Colonic mucosa (tissue), 4 donors: Measurements from ENCODE around the gene DDX4. TPM values are rescaled to one million over a fixed set of nuclear protein-coding genes. Genes with fewer than 3 reads are reported as not detected.
"Not testable (repeated sequence)": the region's sequence is repeated elsewhere in the genome, so short reads cannot be mapped to it uniquely, and the experiment has no call there.

Experiments used
- DNase-seq: peaks from one replicate; pipeline ENCODE4 v3.0.0-alpha.2; 2020
- H3K27ac ChIP-seq: fragments of 200-600 bp; one replicate; pipeline ENCODE4 v1.8.0; 2021
- H3K27me3 ChIP-seq: fragments of 200-600 bp; one replicate; pipeline ENCODE4 v1.8.0; 2021
- H3K36me3 ChIP-seq: fragments of 200-600 bp; one replicate; pipeline ENCODE4 v1.8.0; 2021
- H3K4me1 ChIP-seq: fragments of 200-600 bp; one replicate; pipeline ENCODE4 v1.8.0; 2021; ENCODE audit warnings: mild to moderate bottlenecking
- H3K4me3 ChIP-seq: fragments of 200-600 bp; one replicate; pipeline ENCODE4 v1.8.0; 2021
- H3K9ac ChIP-seq, 2 donors: one replicate each; pipeline ENCODE4 v1.7.0; 2013; ENCODE audit warnings: control low read depth in 2 of 2, low read depth in 2 of 2, low read length in 2 of 2
- H3K9me3 ChIP-seq: fragments of 200-600 bp; one replicate; pipeline ENCODE4 v1.8.0; 2021
- CTCF ChIP-seq: fragments of 200-600 bp; IDR thresholded peaks from one replicate; pipeline ENCODE4 v1.8.0; 2022; ENCODE audit warnings: antibody characterized with exemption, mild to moderate bottlenecking
- intact Hi-C: fragments of 100-400 bp; cut with DNase I; formaldehyde crosslinking; loops from one replicate; pipeline ENCODE4 v1.14.1; 2022
- total RNA-seq, 2 donors: library from RNA; stranded (reverse); fragmentation: NEBNext Ultra II Directional in 1 of 2; extraction: Animal tissue kit (Norgen Biotek cat#: 25700) in 1 of 2; gene quantifications; one replicate each; pipeline ENCODE4 v1.2.1, GENCODE V29; 2021
- donor health status: healthy.
- donor health status: DM: no; HTN: no; CAD: no.
- donor health status: DM: no; HTN: no; CAD: no.

The DDX4 gene
- total RNA-seq, 2 donors from 2014 or later = not detected

- Histone ChIP-seq H3K4me3 (no peak overlapping the region), H3K4me1 (no peaks in the 10 kb centered on the region), H3K27me3 (no peaks in the 10 kb centered on the region), H3K9me3 (no peaks in the 10 kb centered on the region), H3K27ac (no peak overlapping the region), H3K9ac (no peak overlapping the region), H3K36me3 (no peaks in the 10 kb centered on the region)
- DNase-seq = no peak
- TF ChIP-seq CTCF = no peak
- intact Hi-C loops = no loop called here
These were observed 12.6 kb downstream of the DDX4 start for GRCh38 chr5:55750499-55750898.

- no peak overlapping the region for H3K27ac ChIP-seq
- no peaks in the 10 kb centered on the region for H3K27me3 ChIP-seq
- H3K9me3 ChIP-seq = no peaks in the 10 kb centered on the region
- intact Hi-C loops = no loop called here
- DNase-seq = no peak
- no peaks in the 10 kb centered on the region for H3K36me3 ChIP-seq
- no peak for TF ChIP-seq CTCF
- H3K9ac ChIP-seq = no peak overlapping the region
- no peak overlapping the region for H3K4me3 ChIP-seq
- no peaks in the 10 kb centered on the region for H3K4me1 ChIP-seq
These were observed 20.4 kb downstream of the DDX4 start for GRCh38 chr5:55758231-55758630.

- intact Hi-C loops = no loop called here
- Histone ChIP-seq H3K27ac (no peak overlapping the region), H3K4me3 (no peak overlapping the region), H3K27me3 (no peaks in the 10 kb centered on the region), H3K36me3 (no peaks in the 10 kb centered on the region), H3K4me1 (no peaks in the 10 kb centered on the region), H3K9me3 (no peaks in the 10 kb centered on the region), H3K9ac (no peak overlapping the region)
- DNase-seq = no peak
- no peak for TF ChIP-seq CTCF
These were observed 20.9 kb downstream of the DDX4 start for GRCh38 chr5:55758714-55759113.

- H3K27me3 ChIP-seq, H3K9me3 ChIP-seq, H3K9ac ChIP-seq, H3K4me3 ChIP-seq, DNase-seq, H3K36me3 ChIP-seq, H3K27ac ChIP-seq, H3K4me1 ChIP-seq, intact Hi-C loops: not testable (repeated sequence)
These were observed 23.9 kb downstream of the DDX4 start for GRCh38 chr5:55761721-55762120.

GRCh38 chr5:55763746-55764420 lies 26.0 kb downstream of the DDX4 start:
- no peak overlapping the region for H3K9ac ChIP-seq
- TF ChIP-seq CTCF = no peak
- H3K4me1 ChIP-seq = no peaks in the 10 kb centered on the region
- no peaks in the 10 kb centered on the region for H3K27me3 ChIP-seq
- H3K4me3 ChIP-seq = no peak overlapping the region
- no peaks in the 10 kb centered on the region for H3K9me3 ChIP-seq
- intact Hi-C loops = no loop called here
- no peaks in the 10 kb centered on the region for H3K36me3 ChIP-seq
- no peak overlapping the region for H3K27ac ChIP-seq
- DNase-seq = no peak

GRCh38 chr5:55768279-55768678 lies 30.4 kb downstream of the DDX4 start:
- H3K27ac ChIP-seq = no peak overlapping the region
- TF ChIP-seq CTCF = no peak
- H3K9me3 ChIP-seq = no peaks in the 10 kb centered on the region
- H3K4me3 ChIP-seq = no peak overlapping the region
- no peaks in the 10 kb centered on the region for H3K4me1 ChIP-seq
- no peak for DNase-seq
- H3K36me3 ChIP-seq = no peaks in the 10 kb centered on the region
- intact Hi-C loops = no loop called here
- H3K9ac ChIP-seq = no peak overlapping the region
- H3K27me3 ChIP-seq = no peaks in the 10 kb centered on the region
